Central memory CD8-positive, alpha-beta T cell (primary cell): ENCODE results near the gene PATJ.

ENCODE experiments used
- ATAC-seq: fragments of 150-1000 bp; cut with Tn5 transposase; replicated peaks from 2 replicates; pipeline ENCODE4 v1.10.0; 2022; ENCODE audit warnings: mild to moderate bottlenecking, moderate FRiP score, moderate number of reproducible peaks; ENCODE audit not compliant: poor library complexity, severe bottlenecking; ENCODE audit errors: extremely low read depth
- DNase-seq, 2 donors: peaks; one replicate each; pipeline ENCODE4 v3.0.0; 2021; ENCODE audit warnings: low spot score in 2 of 2
- H3K27ac Mint-ChIP-seq: one replicate; pipeline ENCODE4 v1.8.0; 2022; ENCODE audit warnings: low read depth, mild to moderate bottlenecking, moderate library complexity, mixed read lengths
- H3K27me3 Mint-ChIP-seq: one replicate; pipeline ENCODE4 v1.8.0; 2022; ENCODE audit warnings: mixed read lengths
- H3K36me3 Mint-ChIP-seq: one replicate; pipeline ENCODE4 v1.8.0; 2022; ENCODE audit warnings: mild to moderate bottlenecking, moderate library complexity, mixed read lengths; ENCODE audit not compliant: insufficient read depth
- H3K4me1 Mint-ChIP-seq: one replicate; pipeline ENCODE4 v1.8.0; 2022; ENCODE audit warnings: mixed read lengths
- H3K4me3 Mint-ChIP-seq: one replicate; pipeline ENCODE4 v1.8.0; 2022; ENCODE audit warnings: mild to moderate bottlenecking, moderate library complexity, mixed read lengths
- H3K9me3 Mint-ChIP-seq: one replicate; pipeline ENCODE4 v1.8.0; 2022; ENCODE audit warnings: mixed read lengths

PATJ gene

GRCh38 chr1:62068416-62068843 is 326.1 kb downstream of the PATJ start:
- H3K27ac Mint-ChIP-seq = no peak overlapping the region
- ATAC-seq (no peak), DNase-seq (no peak)
- no peaks in the 10 kb centered on the region for H3K27me3 Mint-ChIP-seq
- peaks cover 4% of the 10 kb centered on the region for H3K36me3 Mint-ChIP-seq
- no peaks in the 10 kb centered on the region for H3K9me3 Mint-ChIP-seq
- H3K4me1 Mint-ChIP-seq = no peaks in the 10 kb centered on the region
- H3K4me3 Mint-ChIP-seq = no peak overlapping the region

GRCh38 chr1:62068978-62069377 is 326.7 kb downstream of the PATJ start:
- ATAC-seq = no peak
- Mint-ChIP-seq H3K36me3 (peaks cover 4% of the 10 kb centered on the region), H3K27ac (no peak overlapping the region), H3K4me1 (no peaks in the 10 kb centered on the region), H3K9me3 (no peaks in the 10 kb centered on the region), H3K27me3 (no peaks in the 10 kb centered on the region), H3K4me3 (no peak overlapping the region)
- no peak for DNase-seq

DNA sequence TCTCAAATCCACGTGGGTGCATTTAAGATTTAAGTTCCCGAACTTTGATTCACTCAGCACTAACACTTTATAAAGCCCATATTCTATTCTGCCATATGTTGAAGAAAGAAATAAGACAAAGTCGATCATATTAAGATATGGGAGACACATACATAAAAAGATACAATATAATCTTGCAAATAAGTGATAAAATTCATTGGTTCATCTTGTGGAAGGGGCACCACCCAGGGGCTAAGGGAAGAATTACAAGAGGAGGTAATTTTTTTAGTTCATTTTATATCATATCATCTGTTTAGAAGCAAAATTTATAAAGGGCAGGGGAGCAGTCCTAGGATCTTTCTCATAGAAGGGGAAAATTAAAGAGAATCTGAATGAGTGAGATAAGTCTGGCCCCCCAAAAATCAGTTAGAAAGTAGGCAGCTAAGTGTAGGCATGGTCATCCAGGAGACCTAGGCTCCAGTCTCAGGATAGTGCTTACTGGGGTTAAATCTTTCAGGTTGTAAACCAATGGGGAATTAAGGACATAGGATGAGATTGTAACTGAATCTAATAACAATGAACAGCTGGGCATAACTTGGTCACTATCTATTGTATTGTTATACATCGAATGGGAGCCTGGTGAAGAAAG is 328.2 kb downstream of the PATJ start:
- Mint-ChIP-seq H3K36me3 (peaks cover 2% of the 10 kb centered on the region), H3K27me3 (no peaks in the 10 kb centered on the region), H3K9me3 (no peaks in the 10 kb centered on the region), H3K27ac (no peak overlapping the region), H3K4me1 (no peaks in the 10 kb centered on the region), H3K4me3 (no peak overlapping the region)
- DNase-seq (no peak), ATAC-seq (no peak)

DNA sequence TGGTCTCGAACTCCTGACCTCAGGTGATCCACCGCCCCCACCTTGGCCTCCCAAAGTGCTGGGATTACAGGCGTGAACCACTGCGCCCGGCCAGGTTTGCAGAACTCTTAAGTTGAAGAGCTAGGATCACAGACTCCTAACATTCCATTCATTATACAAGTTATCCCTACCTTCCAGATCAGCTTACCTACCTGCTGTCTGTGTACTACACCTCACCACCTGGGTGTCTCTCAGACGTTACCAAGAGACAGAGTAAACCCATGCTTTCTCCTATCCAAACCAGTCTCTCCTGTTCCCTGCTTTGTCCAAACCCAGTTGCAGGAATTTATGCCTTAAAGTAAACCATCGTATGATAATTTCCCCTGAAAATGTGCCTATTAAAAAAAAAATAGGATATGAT is 329.4 kb downstream of the PATJ start:
- DNase-seq = no peak

DNA sequence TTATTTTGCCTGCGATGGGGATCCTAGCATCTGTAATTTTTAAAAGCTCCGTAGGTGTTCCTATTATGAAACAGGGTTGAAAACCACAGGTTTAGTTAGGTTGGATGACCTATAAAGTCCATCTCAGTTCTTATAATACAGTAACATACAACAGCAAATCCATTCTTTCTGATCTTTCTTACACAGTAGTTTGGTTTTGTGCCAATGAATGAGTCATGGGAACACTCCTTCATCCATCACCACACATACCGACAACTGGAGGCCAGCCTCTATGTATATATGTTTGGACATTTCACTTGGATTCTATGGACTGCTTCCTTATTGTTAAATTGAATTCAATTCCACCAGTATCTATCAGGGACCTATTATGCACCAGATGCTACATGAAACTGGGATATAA is 334.0 kb downstream of the PATJ start:
- no peak for ATAC-seq
- no peak overlapping the region for H3K27ac Mint-ChIP-seq

More for the DNA sequence above, 329.4 kb downstream of the PATJ start:
- no peak for ATAC-seq
- peak overlapping the region; percentile 14 for H3K27ac Mint-ChIP-seq
- no peaks in the 10 kb centered on the region for H3K4me1 Mint-ChIP-seq
- H3K9me3 Mint-ChIP-seq = no peaks in the 10 kb centered on the region
- no peaks in the 10 kb centered on the region for H3K27me3 Mint-ChIP-seq
- peaks cover 2% of the 10 kb centered on the region for H3K36me3 Mint-ChIP-seq
- no peak overlapping the region for H3K4me3 Mint-ChIP-seq

GRCh38 chr1:62077821-62078220 is 335.5 kb downstream of the PATJ start:
- no peak for DNase-seq
- Mint-ChIP-seq H3K4me1 (no peaks in the 10 kb centered on the region), H3K36me3 (peaks cover 4% of the 10 kb centered on the region), H3K9me3 (no peaks in the 10 kb centered on the region), H3K27me3 (no peaks in the 10 kb centered on the region), H3K27ac (no peak overlapping the region), H3K4me3 (no peak overlapping the region)
- ATAC-seq = no peak

More for the DNA sequence above, 334.0 kb downstream of the PATJ start:
- peaks cover 4% of the 10 kb centered on the region for H3K36me3 Mint-ChIP-seq
- H3K9me3 Mint-ChIP-seq = no peaks in the 10 kb centered on the region
- no peaks in the 10 kb centered on the region for H3K4me1 Mint-ChIP-seq
- no peak for DNase-seq
- H3K4me3 Mint-ChIP-seq = no peak overlapping the region
- H3K27me3 Mint-ChIP-seq = no peaks in the 10 kb centered on the region

- Mint-ChIP-seq H3K4me3 (no peak overlapping the region), H3K36me3 (peaks cover 7% of the 10 kb centered on the region), H3K27ac (no peak overlapping the region), H3K9me3 (no peaks in the 10 kb centered on the region), H3K27me3 (no peaks in the 10 kb centered on the region), H3K4me1 (no peaks in the 10 kb centered on the region)
- ATAC-seq = no peak
- DNase-seq = no peak
Measured at GRCh38 chr1:62082456-62083363, 340.4 kb downstream of the PATJ start.

DNA sequence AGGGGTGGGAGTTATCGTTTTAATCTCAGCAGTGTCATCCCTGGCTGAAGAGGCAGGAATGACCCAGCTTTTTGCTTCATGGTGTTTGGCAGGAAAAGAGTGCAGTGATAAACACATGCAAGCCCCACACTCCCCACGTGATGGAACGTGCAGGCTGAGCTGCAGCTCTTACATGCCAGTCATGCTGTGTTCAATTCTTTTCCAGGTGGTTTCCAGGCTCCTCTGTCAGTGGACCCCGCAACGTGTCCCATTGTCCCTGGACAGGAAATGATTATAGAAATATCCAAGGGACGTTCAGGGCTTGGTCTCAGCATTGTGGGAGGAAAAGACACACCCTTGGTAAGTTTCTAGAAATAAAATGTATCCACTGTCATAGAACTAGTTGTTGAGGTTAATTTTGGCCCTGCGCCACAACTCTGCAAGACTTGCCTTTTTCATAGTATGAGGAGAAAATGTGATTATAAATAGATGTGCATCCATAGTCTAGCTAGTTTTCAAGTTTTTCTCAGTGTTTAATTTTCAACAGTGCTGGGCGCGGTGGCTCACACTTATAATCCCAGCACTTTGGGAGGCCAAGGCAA is 342.1 kb downstream of the PATJ start:
- H3K36me3 Mint-ChIP-seq = peaks cover 7% of the 10 kb centered on the region
- H3K4me3 Mint-ChIP-seq = no peak overlapping the region
- ATAC-seq (no peak), DNase-seq (no peak)
- no peaks in the 10 kb centered on the region for H3K4me1 Mint-ChIP-seq
- no peaks in the 10 kb centered on the region for H3K27me3 Mint-ChIP-seq
- H3K9me3 Mint-ChIP-seq = no peaks in the 10 kb centered on the region
- no peak overlapping the region for H3K27ac Mint-ChIP-seq

DNA sequence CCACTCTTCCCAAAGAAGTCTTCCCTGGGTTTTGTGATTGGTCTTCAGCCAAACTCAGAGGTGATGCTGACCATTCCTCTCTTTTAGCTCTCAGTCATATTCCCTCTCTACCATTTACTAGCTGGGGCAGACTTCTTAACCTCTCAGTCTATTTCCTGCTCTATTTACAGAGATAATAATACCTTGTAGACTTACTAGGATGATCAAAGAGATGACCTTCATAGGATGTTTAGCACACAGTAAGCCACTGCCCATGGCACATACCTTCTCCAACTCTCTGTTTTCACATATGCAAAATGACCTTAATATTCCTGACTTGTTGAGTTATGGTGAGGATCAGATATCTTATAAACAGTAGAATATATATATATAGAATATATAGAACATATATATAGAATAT is 346.2 kb downstream of the PATJ start:
- H3K36me3 Mint-ChIP-seq = peaks cover 5% of the 10 kb centered on the region
- no peaks in the 10 kb centered on the region for H3K27me3 Mint-ChIP-seq
- DNase-seq (no peak), ATAC-seq (no peak)
- H3K9me3 Mint-ChIP-seq = no peaks in the 10 kb centered on the region
- no peak overlapping the region for H3K4me3 Mint-ChIP-seq
- H3K4me1 Mint-ChIP-seq = no peaks in the 10 kb centered on the region
- no peak overlapping the region for H3K27ac Mint-ChIP-seq

GRCh38 chr1:62089570-62089969 is 347.3 kb downstream of the PATJ start:
- H3K36me3 Mint-ChIP-seq = peaks cover 5% of the 10 kb centered on the region
- ATAC-seq = no peak
- no peaks in the 10 kb centered on the region for H3K4me1 Mint-ChIP-seq
- no peak for DNase-seq
- no peaks in the 10 kb centered on the region for H3K27me3 Mint-ChIP-seq
- no peaks in the 10 kb centered on the region for H3K9me3 Mint-ChIP-seq
- no peak overlapping the region for H3K27ac Mint-ChIP-seq
- H3K4me3 Mint-ChIP-seq = no peak overlapping the region

- ATAC-seq (no peak), DNase-seq (no peak)
- H3K4me1 Mint-ChIP-seq = no peaks in the 10 kb centered on the region
- peaks cover 2% of the 10 kb centered on the region for H3K36me3 Mint-ChIP-seq
- no peak overlapping the region for H3K27ac Mint-ChIP-seq
- H3K9me3 Mint-ChIP-seq = no peaks in the 10 kb centered on the region
- no peaks in the 10 kb centered on the region for H3K27me3 Mint-ChIP-seq
- H3K4me3 Mint-ChIP-seq = no peak overlapping the region
Measured at GRCh38 chr1:62090016-62090415, 347.7 kb downstream of the PATJ start.

GRCh38 chr1:62092110-62092509 is 349.8 kb downstream of the PATJ start:
- Mint-ChIP-seq H3K4me1 (no peaks in the 10 kb centered on the region), H3K36me3 (no peaks in the 10 kb centered on the region), H3K4me3 (no peak overlapping the region), H3K27me3 (no peaks in the 10 kb centered on the region), H3K27ac (no peak overlapping the region), H3K9me3 (no peaks in the 10 kb centered on the region)
- DNase-seq = no peak
- no peak for ATAC-seq

DNA sequence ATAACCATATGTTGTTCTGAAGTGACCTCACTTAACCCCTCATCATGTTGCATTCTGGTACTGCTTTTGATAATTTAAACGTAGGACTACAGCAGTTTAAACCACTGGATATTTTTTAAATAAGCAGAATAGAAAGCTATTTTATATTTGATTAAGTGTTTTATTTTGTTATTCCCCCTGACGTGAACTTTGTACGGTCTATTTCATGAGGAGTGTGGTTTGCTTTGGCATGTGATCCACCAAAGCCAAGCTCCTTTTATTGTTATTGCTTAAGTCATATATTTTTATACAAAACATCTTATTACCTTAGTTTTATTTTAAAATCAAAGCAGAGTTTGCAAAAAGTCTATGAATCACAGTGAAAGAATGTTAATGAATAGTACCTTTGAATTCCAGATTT is 351.0 kb downstream of the PATJ start:
- Mint-ChIP-seq H3K27ac (no peak overlapping the region), H3K4me3 (no peak overlapping the region), H3K27me3 (no peaks in the 10 kb centered on the region), H3K36me3 (no peaks in the 10 kb centered on the region), H3K4me1 (no peaks in the 10 kb centered on the region), H3K9me3 (no peaks in the 10 kb centered on the region)
- DNase-seq (no peak), ATAC-seq (no peak)
